ENCODE data around the gene CD109.

CD109 gene

DNA sequence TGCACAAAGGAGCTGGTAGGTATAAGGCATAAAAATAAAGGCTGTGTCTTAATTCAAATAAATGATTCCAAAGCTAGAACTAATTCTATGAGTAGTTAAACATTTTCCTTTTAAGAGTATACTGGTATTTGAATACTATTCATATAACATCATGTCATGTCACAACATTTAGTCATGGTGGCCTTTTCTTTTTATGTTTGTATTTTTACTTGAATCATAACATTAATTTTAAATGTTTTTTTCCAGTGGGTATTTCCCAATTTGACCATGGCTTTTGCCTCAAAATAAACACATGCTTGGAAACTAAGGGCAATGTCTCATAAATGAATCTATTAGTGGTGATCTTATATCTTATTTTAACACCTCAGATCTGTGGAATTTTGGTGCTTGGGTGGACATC is 177.1 kb downstream of the CD109 start:
- no peak for DNase-seq
